ENCODE measurements around the gene ARL15. TPM values are rescaled to one million over a fixed set of nuclear protein-coding genes. Genes with fewer than 3 reads are reported as not detected.

ARL15 gene
- total RNA-seq, 4 donors from 2014 or later = 19.9 to 57.0 (median 36.9) TPM

GRCh38 chr5:53972314-53972713 is 338.1 kb downstream of the ARL15 start:
- TF ChIP-seq CTCF (IDR thresholded peaks at IDR 0.05) = no peak
- TF ChIP-seq POLR2A (IDR thresholded peaks at IDR 0.05) = no peak
- TF ChIP-seq EP300 (IDR thresholded peaks at IDR 0.05) = no peak
- TF ChIP-seq POLR2AphosphoS5 (IDR thresholded peaks at IDR 0.05) = no peak
- H3K36me3 ChIP-seq = no peaks in the 10 kb centered on the region
- WGBS = 96% methylated on average over 4 of the region's 4 CpGs
- no peak for DNase-seq (ENCODE audit: low spot score in 2 of 2)
- H3K9me3 ChIP-seq = no peaks in the 10 kb centered on the region
- peaks cover 20% of the 10 kb centered on the region for H3K4me1 ChIP-seq
- no peak overlapping the region for H3K4me3 ChIP-seq
- H3K27me3 ChIP-seq = no peaks in the 10 kb centered on the region
- H3K27ac ChIP-seq = no peak overlapping the region

GRCh38 chr5:53971551-53971950 is 338.8 kb downstream of the ARL15 start:
- Histone ChIP-seq H3K4me3 (no peak overlapping the region), H3K27ac (no peak overlapping the region), H3K27me3 (no peaks in the 10 kb centered on the region), H3K36me3 (no peaks in the 10 kb centered on the region), H3K9me3 (no peaks in the 10 kb centered on the region), H3K4me1 (peaks cover 20% of the 10 kb centered on the region)
- DNase-seq (ENCODE audit: low spot score in 2 of 2) = no peak
- TF ChIP-seq EP300 (IDR thresholded peaks at IDR 0.05) = no peak
- TF ChIP-seq POLR2A (IDR thresholded peaks at IDR 0.05) = no peak
- TF ChIP-seq POLR2AphosphoS5 (IDR thresholded peaks at IDR 0.05) = no peak
- no peak for TF ChIP-seq CTCF (IDR thresholded peaks at IDR 0.05)

- H3K4me1 ChIP-seq = peaks cover 20% of the 10 kb centered on the region
- H3K27ac ChIP-seq = no peak overlapping the region
- H3K9me3 ChIP-seq = no peaks in the 10 kb centered on the region
- TF ChIP-seq POLR2A (IDR thresholded peaks at IDR 0.05) (no peak), CTCF (IDR thresholded peaks at IDR 0.05) (no peak), EP300 (IDR thresholded peaks at IDR 0.05) (no peak), POLR2AphosphoS5 (IDR thresholded peaks at IDR 0.05) (no peak)
- H3K36me3 ChIP-seq = no peaks in the 10 kb centered on the region
- DNase-seq (ENCODE audit: low spot score in 2 of 2) = no peak
- WGBS = 54% methylated on average over 2 of the region's 2 CpGs
- no peak overlapping the region for H3K4me3 ChIP-seq
- no peaks in the 10 kb centered on the region for H3K27me3 ChIP-seq
Measured at GRCh38 chr5:53971131-53971530, 339.2 kb downstream of the ARL15 start.

GRCh38 chr5:53970475-53970874 is 339.9 kb downstream of the ARL15 start:
- H3K4me1 ChIP-seq = peaks cover 20% of the 10 kb centered on the region
- 58% methylated on average over 3 of the region's 3 CpGs for WGBS
- no peak for DNase-seq (ENCODE audit: low spot score in 2 of 2)
- H3K9me3 ChIP-seq = no peaks in the 10 kb centered on the region
- TF ChIP-seq POLR2A (IDR thresholded peaks at IDR 0.05) = no peak
- no peak overlapping the region for H3K27ac ChIP-seq
- H3K27me3 ChIP-seq = no peaks in the 10 kb centered on the region
- no peak overlapping the region for H3K4me3 ChIP-seq
- no peaks in the 10 kb centered on the region for H3K36me3 ChIP-seq

- Histone ChIP-seq H3K9me3 (no peaks in the 10 kb centered on the region), H3K27ac (no peak overlapping the region), H3K36me3 (no peaks in the 10 kb centered on the region), H3K4me1 (peaks cover 20% of the 10 kb centered on the region), H3K4me3 (no peak overlapping the region), H3K27me3 (no peaks in the 10 kb centered on the region)
- WGBS = 58% methylated on average over 2 of the region's 2 CpGs
- DNase-seq (ENCODE audit: low spot score in 2 of 2) = no peak
- TF ChIP-seq CTCF (IDR thresholded peaks at IDR 0.05) (no peak), EP300 (IDR thresholded peaks at IDR 0.05) (no peak), POLR2A (IDR thresholded peaks at IDR 0.05) (no peak), POLR2AphosphoS5 (IDR thresholded peaks at IDR 0.05) (no peak)
Measured at GRCh38 chr5:53969176-53969730, 341.1 kb downstream of the ARL15 start.

- no peaks in the 10 kb centered on the region for H3K9me3 ChIP-seq
- peaks cover 11% of the 10 kb centered on the region for H3K4me1 ChIP-seq
- no peak for DNase-seq (ENCODE audit: low spot score in 2 of 2)
- H3K4me3 ChIP-seq = no peak overlapping the region
- H3K27ac ChIP-seq = no peak overlapping the region
- H3K27me3 ChIP-seq = no peaks in the 10 kb centered on the region
- no peaks in the 10 kb centered on the region for H3K36me3 ChIP-seq
- TF ChIP-seq EP300 (IDR thresholded peaks at IDR 0.05) = no peak
- TF ChIP-seq CTCF (IDR thresholded peaks at IDR 0.05) = no peak
- no peak for TF ChIP-seq POLR2A (IDR thresholded peaks at IDR 0.05)
- TF ChIP-seq POLR2AphosphoS5 (IDR thresholded peaks at IDR 0.05) = no peak
Measured at GRCh38 chr5:53965459-53965858, 344.9 kb downstream of the ARL15 start.
